Measurements from ENCODE around the gene CCDC38. TPM values are rescaled to one million over a fixed set of nuclear protein-coding genes. Genes with fewer than 3 reads are reported as not detected.

The CCDC38 gene
- total RNA-seq, 3 donors from 2014 or later = 0.33 TPM; not detected in 2

DNA sequence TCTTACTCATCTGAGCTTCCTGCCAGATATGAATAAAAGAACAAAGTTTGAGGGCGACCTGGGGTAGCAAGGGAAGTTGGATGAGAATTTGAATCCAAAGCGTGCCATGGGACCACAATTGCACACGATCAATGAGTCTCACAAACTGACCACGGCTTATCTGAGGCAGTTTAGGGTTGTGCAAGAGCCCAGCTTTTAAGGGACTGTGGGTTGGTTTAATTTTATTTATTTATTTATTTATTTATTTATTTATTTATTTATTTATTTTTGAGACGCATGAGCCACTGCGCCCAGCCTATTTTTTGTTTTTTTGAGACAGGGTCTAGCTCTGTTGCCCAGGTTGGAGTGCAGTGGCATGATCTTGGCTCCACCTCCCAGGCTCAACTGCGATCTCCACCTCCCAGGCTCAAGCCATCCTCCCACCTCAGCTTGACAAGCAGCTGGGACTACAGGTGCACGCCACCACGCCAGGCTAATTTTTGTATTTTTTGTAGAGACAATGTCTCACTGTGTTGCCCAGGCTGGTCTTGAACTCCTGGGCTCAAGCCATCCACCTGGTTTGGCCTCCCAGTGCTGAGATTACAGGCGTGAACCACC, 1.8 kb upstream of the CCDC38 start:
- H3K4me3 Mint-ChIP-seq = peak overlapping the region; percentile 93
- no peaks in the 10 kb centered on the region for H3K27me3 Mint-ChIP-seq (ENCODE audit: low read depth)
- H3K36me3 Mint-ChIP-seq (ENCODE audit: insufficient read depth) = no peaks in the 10 kb centered on the region
- no peak for ATAC-seq
- DNase-seq = no peak
- H3K9me3 Mint-ChIP-seq = no peaks in the 10 kb centered on the region
- H3K4me1 Mint-ChIP-seq (ENCODE audit: low read depth) = peaks cover 9% of the 10 kb centered on the region

DNA sequence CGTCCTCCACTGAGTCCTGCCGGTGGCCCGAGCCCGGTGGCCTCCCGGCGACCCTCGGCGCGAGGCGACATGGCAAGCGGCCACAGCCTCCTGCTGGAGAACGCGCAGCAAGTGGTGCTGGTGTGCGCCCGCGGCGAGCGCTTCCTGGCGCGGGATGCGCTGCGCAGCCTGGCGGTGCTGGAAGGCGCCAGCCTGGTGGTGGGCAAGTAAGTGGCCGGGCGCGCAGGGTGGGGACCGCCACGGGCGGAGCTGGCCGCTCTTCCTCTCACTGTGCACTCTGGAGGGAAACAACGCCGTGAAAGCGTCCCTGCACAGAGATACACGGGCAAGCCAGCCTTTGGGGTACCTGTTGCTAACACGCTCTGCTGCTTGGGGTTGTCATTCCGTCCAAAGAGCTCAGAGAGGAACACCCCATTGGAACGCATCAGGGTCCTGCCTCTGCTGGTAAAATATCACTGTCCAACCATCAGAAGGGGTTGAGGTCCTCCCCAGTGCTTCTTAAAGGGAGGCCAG, 972 bp upstream of the CCDC38 start, which contains the start of gene AMDHD1:
TSS of gene AMDHD1 (plus strand) at position 2 of the 513 bp plus-strand sequence. CDS start at position 70, 68 bp downstream.
- Mint-ChIP-seq H3K4me3 (peak within 1 kb of the TSS; percentile 93), H3K27me3 (ENCODE audit: low read depth) (no peaks in the 10 kb centered on the region), H3K9me3 (no peaks in the 10 kb centered on the region), H3K4me1 (ENCODE audit: low read depth) (peaks cover 9% of the 10 kb centered on the region), H3K36me3 (ENCODE audit: insufficient read depth) (no peaks in the 10 kb centered on the region)
- ATAC-seq (peak; percentile 78 to 82), DNase-seq (peak; percentile 43)

GRCh38 chr12:95942101-95942523, 302 bp downstream of the CCDC38 start:
- Mint-ChIP-seq H3K4me1 (ENCODE audit: low read depth) (peaks cover 9% of the 10 kb centered on the region), H3K4me3 (peak overlapping the region; percentile 93), H3K36me3 (ENCODE audit: insufficient read depth) (no peaks in the 10 kb centered on the region), H3K27me3 (ENCODE audit: low read depth) (no peaks in the 10 kb centered on the region), H3K9me3 (no peaks in the 10 kb centered on the region)
- DNase-seq (no peak), ATAC-seq (no peak)

- no peak overlapping the region for H3K4me3 Mint-ChIP-seq
- H3K4me1 Mint-ChIP-seq (ENCODE audit: low read depth) = peaks cover 9% of the 10 kb centered on the region
- H3K27me3 Mint-ChIP-seq (ENCODE audit: low read depth) = no peaks in the 10 kb centered on the region
- H3K36me3 Mint-ChIP-seq (ENCODE audit: insufficient read depth) = no peaks in the 10 kb centered on the region
- no peak for DNase-seq
- no peaks in the 10 kb centered on the region for H3K9me3 Mint-ChIP-seq
- no peak for ATAC-seq
Observed at GRCh38 chr12:95940514-95940913, 1.9 kb downstream of the CCDC38 start.

GRCh38 chr12:95922231-95922630, 20.2 kb downstream of the CCDC38 start:
- H3K4me1 Mint-ChIP-seq (ENCODE audit: low read depth) = no peaks in the 10 kb centered on the region
- H3K36me3 Mint-ChIP-seq (ENCODE audit: insufficient read depth) = no peaks in the 10 kb centered on the region
- peaks cover 2% of the 10 kb centered on the region for H3K27me3 Mint-ChIP-seq (ENCODE audit: low read depth)
- DNase-seq = no peak
- no peak for ATAC-seq
- no peak overlapping the region for H3K4me3 Mint-ChIP-seq
- H3K9me3 Mint-ChIP-seq = no peaks in the 10 kb centered on the region

- H3K9me3 Mint-ChIP-seq = no peaks in the 10 kb centered on the region
- no peak for ATAC-seq
- peaks cover 5% of the 10 kb centered on the region for H3K27me3 Mint-ChIP-seq (ENCODE audit: low read depth)
- no peaks in the 10 kb centered on the region for H3K4me1 Mint-ChIP-seq (ENCODE audit: low read depth)
- H3K36me3 Mint-ChIP-seq (ENCODE audit: insufficient read depth) = no peaks in the 10 kb centered on the region
- DNase-seq = no peak
- H3K4me3 Mint-ChIP-seq = no peak overlapping the region
Observed at GRCh38 chr12:95919110-95919509, 23.3 kb downstream of the CCDC38 start.

- no peaks in the 10 kb centered on the region for H3K4me1 Mint-ChIP-seq (ENCODE audit: low read depth)
- H3K27me3 Mint-ChIP-seq (ENCODE audit: low read depth) = peaks cover 5% of the 10 kb centered on the region
- no peak overlapping the region for H3K4me3 Mint-ChIP-seq
- no peaks in the 10 kb centered on the region for H3K36me3 Mint-ChIP-seq (ENCODE audit: insufficient read depth)
- ATAC-seq (peak; percentile 88 to 93), DNase-seq (peak; percentile 27)
- H3K9me3 Mint-ChIP-seq = no peaks in the 10 kb centered on the region
Observed at GRCh38 chr12:95918194-95918993, 24.0 kb downstream of the CCDC38 start.

- no peaks in the 10 kb centered on the region for H3K4me1 Mint-ChIP-seq (ENCODE audit: low read depth)
- no peaks in the 10 kb centered on the region for H3K36me3 Mint-ChIP-seq (ENCODE audit: insufficient read depth)
- H3K4me3 Mint-ChIP-seq = no peak overlapping the region
- no peaks in the 10 kb centered on the region for H3K9me3 Mint-ChIP-seq
- DNase-seq (no peak), ATAC-seq (no peak)
- peaks cover 2% of the 10 kb centered on the region for H3K27me3 Mint-ChIP-seq (ENCODE audit: low read depth)
Observed at GRCh38 chr12:95909871-95910270, 32.5 kb downstream of the CCDC38 start.

DNA sequence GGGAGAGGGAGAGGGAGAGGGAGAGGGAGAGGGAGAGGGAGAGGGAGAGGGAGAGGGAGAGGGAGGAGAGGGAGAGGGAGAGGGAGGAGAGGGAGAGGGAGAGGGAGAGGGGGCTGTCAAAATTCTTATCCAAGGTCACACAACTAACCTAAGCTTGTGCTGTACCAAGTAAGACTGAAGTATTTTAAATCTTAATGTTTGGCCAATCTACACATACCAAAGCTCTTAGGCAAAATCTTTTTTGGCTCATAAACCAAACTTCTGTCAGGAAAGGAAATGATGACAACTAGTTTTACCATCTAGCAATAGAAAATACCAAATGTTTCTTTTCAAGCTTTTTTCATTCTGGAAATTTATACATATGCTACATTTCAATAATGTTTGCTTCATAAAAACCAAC, 33.8 kb downstream of the CCDC38 start:
- ATAC-seq (no peak), DNase-seq (no peak)
- H3K9me3 Mint-ChIP-seq = peaks cover 3% of the 10 kb centered on the region
- peaks cover 2% of the 10 kb centered on the region for H3K27me3 Mint-ChIP-seq (ENCODE audit: low read depth)
- H3K36me3 Mint-ChIP-seq (ENCODE audit: insufficient read depth) = no peaks in the 10 kb centered on the region
- H3K4me1 Mint-ChIP-seq (ENCODE audit: low read depth) = no peaks in the 10 kb centered on the region
- H3K4me3 Mint-ChIP-seq = no peak overlapping the region

DNA sequence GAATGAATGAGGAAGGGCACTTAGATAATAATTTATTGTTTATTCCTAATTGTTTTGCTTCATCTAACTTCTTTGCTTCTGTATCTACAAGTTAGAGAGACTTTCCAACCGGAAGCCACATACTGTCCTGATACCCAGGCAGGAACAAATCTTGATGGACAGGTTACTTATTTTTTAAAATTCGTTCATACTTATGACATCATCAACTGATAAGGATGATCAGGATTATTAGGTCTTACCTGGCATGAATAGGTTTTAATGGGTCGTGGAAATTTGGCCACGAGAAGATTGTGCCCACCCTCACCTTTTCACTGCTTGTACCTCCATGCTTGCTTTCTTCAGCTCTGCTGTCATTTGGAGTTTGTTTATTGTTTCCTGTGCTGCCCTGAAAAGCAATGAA, 44.3 kb downstream of the CCDC38 start:
- H3K36me3 Mint-ChIP-seq (ENCODE audit: insufficient read depth) = no peaks in the 10 kb centered on the region
- no peak overlapping the region for H3K4me3 Mint-ChIP-seq
- no peak for ATAC-seq

DNA sequence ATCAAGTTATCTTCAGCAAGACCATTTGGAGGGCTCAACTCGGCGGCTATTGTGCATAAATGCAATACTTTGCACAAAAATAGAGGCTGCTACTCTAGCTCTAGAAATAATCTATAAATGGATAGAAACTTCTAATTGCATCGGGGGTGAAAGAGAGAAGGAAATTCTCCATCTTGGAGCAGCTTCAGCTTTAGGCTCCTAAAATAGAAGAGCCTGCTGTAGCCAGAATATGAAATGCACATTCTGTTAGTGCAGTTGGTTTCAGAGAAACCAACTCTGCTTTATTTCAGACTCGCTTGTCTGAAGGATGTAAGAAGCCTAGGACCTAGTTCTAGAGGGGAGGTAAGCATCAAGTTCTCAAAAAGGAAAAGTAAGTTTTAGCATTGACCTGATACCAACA, 45.6 kb downstream of the CCDC38 start:
- Mint-ChIP-seq H3K4me3 (no peak overlapping the region), H3K36me3 (ENCODE audit: insufficient read depth) (no peaks in the 10 kb centered on the region), H3K4me1 (ENCODE audit: low read depth) (no peaks in the 10 kb centered on the region), H3K9me3 (no peaks in the 10 kb centered on the region), H3K27me3 (ENCODE audit: low read depth) (peaks cover 19% of the 10 kb centered on the region)
- DNase-seq (no peak), ATAC-seq (no peak)

More for the DNA sequence above, 44.3 kb downstream of the CCDC38 start:
- H3K4me1 Mint-ChIP-seq (ENCODE audit: low read depth) = no peaks in the 10 kb centered on the region
- peaks cover 19% of the 10 kb centered on the region for H3K27me3 Mint-ChIP-seq (ENCODE audit: low read depth)
- DNase-seq = no peak
- peaks cover under 1% of the 10 kb centered on the region for H3K9me3 Mint-ChIP-seq

DNA sequence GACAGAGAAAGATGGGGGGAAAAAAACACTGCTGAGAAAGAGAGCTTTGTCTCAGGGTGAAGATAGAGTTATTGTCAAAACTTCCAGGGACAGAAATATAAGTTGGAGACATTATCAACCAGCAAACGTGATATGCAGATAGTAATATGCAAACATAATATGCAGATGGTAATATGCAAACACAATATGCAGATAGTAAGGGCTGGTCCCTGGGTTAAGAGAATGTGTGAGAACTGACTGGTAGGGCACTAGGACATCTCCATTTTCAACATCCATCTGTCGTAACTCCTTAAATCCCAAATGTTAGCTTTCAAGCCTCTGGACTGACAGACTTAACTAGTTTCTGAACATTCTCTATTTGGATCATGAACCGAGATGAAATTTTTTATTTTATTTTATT, 51.5 kb downstream of the CCDC38 start:
- Mint-ChIP-seq H3K4me1 (ENCODE audit: low read depth) (no peaks in the 10 kb centered on the region), H3K4me3 (no peak overlapping the region), H3K9me3 (no peaks in the 10 kb centered on the region), H3K27me3 (ENCODE audit: low read depth) (peaks cover 6% of the 10 kb centered on the region), H3K36me3 (ENCODE audit: insufficient read depth) (no peaks in the 10 kb centered on the region)
- ATAC-seq (no peak), DNase-seq (no peak)

DNA sequence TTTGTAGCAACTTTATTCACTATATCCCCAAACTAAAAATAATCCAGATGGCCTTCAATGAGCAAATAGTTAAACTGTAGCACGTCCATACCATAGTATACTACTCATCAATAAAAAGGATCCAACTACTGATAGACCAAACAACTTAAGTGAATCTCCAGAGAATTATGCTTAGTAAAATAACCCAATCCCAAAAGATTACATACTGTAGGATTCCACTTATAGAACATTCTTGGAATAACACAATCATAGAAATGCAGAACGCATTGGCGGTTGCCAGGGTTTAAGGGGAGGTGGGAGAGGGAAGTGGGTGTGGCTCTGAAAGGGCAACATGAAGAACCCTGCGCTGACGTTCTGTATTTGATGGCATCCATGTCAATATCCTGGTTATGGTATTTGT, 55.1 kb downstream of the CCDC38 start:
- H3K27me3 Mint-ChIP-seq (ENCODE audit: low read depth) = peaks cover 4% of the 10 kb centered on the region
- H3K36me3 Mint-ChIP-seq (ENCODE audit: insufficient read depth) = no peaks in the 10 kb centered on the region
- no peak overlapping the region for H3K4me3 Mint-ChIP-seq
- DNase-seq (no peak), ATAC-seq (no peak)
- no peaks in the 10 kb centered on the region for H3K4me1 Mint-ChIP-seq (ENCODE audit: low read depth)
- no peaks in the 10 kb centered on the region for H3K9me3 Mint-ChIP-seq

DNA sequence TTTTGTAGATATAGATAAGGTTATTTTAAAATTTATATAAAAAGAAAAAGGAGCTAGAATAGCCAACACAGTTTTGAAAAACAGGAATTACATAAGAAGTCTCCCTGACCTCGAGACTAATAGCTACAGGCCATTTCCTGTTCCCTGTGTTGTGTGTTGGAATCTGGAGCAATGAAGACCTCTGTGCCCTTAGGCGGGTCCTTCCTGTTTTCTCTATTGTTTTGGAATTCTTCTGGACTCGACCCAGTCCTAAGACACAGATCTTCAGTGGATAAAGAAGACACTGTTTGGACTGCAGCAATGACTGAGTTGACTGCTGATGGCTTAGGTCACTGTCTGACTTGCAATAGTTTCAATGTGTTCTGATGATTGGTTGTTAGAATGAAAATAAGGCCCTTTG, 57.4 kb downstream of the CCDC38 start:
- Mint-ChIP-seq H3K4me3 (no peak overlapping the region), H3K9me3 (no peaks in the 10 kb centered on the region), H3K36me3 (ENCODE audit: insufficient read depth) (no peaks in the 10 kb centered on the region), H3K4me1 (ENCODE audit: low read depth) (no peaks in the 10 kb centered on the region), H3K27me3 (ENCODE audit: low read depth) (no peaks in the 10 kb centered on the region)
- DNase-seq (no peak), ATAC-seq (no peak)

GRCh38 chr12:95882873-95883272, 59.5 kb downstream of the CCDC38 start:
- DNase-seq (no peak), ATAC-seq (no peak)
- H3K36me3 Mint-ChIP-seq (ENCODE audit: insufficient read depth) = no peaks in the 10 kb centered on the region
- H3K4me1 Mint-ChIP-seq (ENCODE audit: low read depth) = no peaks in the 10 kb centered on the region
- no peaks in the 10 kb centered on the region for H3K27me3 Mint-ChIP-seq (ENCODE audit: low read depth)
- H3K4me3 Mint-ChIP-seq = no peak overlapping the region
- H3K9me3 Mint-ChIP-seq = no peaks in the 10 kb centered on the region
